ENCODE results near the gene CPNE9. TPM values are rescaled to one million over a fixed set of nuclear protein-coding genes. Genes with fewer than 3 reads are reported as not detected.
A peak's percentile ranks its signal among the peaks of the same experiment; 100 is the strongest.

CPNE9 gene
- total and polyA plus RNA-seq, 2 of the 13 experiments (the other 11 are each of a cell fraction or from before 2014, with no cell fraction given): 0.20 TPM; not detected in 1

DNA sequence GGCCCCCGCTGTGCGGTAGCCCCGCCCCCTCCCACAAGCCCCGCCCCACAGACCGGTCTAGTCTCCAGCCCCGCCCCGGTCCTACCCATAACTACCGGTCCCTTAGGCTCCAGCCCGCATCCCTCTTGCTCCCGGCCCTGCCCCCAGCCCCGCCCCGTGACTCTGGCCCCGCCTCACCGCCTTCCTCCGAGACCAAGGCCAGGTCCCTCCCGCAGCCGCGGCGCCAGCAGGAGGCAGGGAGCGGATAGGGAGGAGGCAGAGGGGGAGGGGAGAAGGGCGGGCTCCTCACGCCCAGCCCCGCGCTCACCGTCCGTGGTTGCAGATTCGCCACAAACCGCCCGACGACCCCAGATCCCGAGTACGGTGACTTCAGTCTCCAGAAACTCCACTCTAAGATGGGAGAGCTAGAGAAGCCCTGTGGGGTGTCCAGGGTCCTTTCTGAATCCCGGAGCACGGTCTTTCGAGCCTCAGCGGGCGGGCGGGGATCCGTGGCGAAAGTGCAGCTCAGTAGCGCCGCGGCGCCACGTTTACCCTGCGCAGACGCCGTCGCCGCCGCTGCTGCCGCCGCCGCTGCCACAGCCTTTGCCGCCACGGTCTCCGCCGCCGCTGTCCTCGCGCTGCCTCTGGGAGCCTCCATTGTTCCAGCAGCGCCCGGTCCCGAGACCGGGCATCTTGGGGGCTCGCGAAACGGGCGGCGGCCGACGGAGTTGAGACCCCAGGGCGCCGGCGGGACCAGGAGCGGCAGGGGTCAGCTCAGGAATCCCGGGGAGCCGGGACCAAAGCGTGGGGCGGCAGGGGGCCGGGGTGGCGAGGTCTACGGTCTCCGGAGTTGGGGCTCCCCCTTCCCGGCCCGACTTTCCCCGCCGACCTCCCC is 27.8 kb downstream of the CPNE9 start, which contains the start of gene BRPF1 (continued):
- TF ChIP-seq, protein P1, sequence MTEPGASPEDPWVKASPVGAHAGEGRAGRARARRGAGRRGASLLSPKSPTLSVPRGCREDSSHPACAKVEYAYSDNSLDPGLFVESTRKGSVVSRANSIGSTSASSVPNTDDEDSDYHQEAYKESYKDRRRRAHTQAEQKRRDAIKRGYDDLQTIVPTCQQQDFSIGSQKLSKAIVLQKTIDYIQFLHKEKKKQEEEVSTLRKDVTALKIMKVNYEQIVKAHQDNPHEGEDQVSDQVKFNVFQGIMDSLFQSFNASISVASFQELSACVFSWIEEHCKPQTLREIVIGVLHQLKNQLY (CRISPR knock-in tag; IDR thresholded peaks at IDR 0.05): no peak
- TF ChIP-seq SRF (IDR thresholded peaks at IDR 0.05; ENCODE audit: low read depth, low read length) (no peak), ZFY (CRISPR knock-in tag; IDR thresholded peaks at IDR 0.05) (peak; percentile 66), ZNF12 (CRISPR knock-in tag; IDR thresholded peaks at IDR 0.05) (no peak), ZNF354B (CRISPR knock-in tag; IDR thresholded peaks at IDR 0.05) (no peak), ZNF543 (CRISPR knock-in tag; IDR thresholded peaks at IDR 0.05) (no peak), RFX5 (IDR thresholded peaks at IDR 0.05; ENCODE audit: low read depth, low read length) (no peak), ZNF768 (CRISPR knock-in tag; IDR thresholded peaks at IDR 0.05) (no peak), BRD4 (CRISPR knock-in tag; IDR thresholded peaks at IDR 0.05) (peak; percentile 38; the same call in 1 of the 2 replicates), ZNF572 (CRISPR knock-in tag; IDR thresholded peaks at IDR 0.05) (0 out of 2 replicates have a peak, but pooled peaks have one; percentile 35), KDM1A (CRISPR knock-in tag; IDR thresholded peaks at IDR 0.05) (peak; percentile 31; the same call in 1 of the 2 replicates), MIER2 (CRISPR knock-in tag; IDR thresholded peaks at IDR 0.05) (no peak), POLR2AphosphoS5 (IDR thresholded peaks at IDR 0.05; ENCODE audit: low read depth, low read length) (peak; percentile 63), MTA3 (CRISPR knock-in tag; IDR thresholded peaks at IDR 0.05) (no peak), ATF7-NPFF (CRISPR knock-in tag; IDR thresholded peaks at IDR 0.05; ENCODE audit: low read depth) (peak; percentile 57; the same call in 1 of the 2 replicates), CAMTA2 (CRISPR knock-in tag; IDR thresholded peaks at IDR 0.05; ENCODE audit: borderline replicate concordance) (no peak), FOXA3 (CRISPR knock-in tag; IDR thresholded peaks at IDR 0.05) (no peak), SRY (CRISPR knock-in tag; IDR thresholded peaks at IDR 0.05) (0 out of 2 replicates have a peak, but pooled peaks have one; percentile 53), ZNF737 (CRISPR knock-in tag; IDR thresholded peaks at IDR 0.05; ENCODE audit: borderline replicate concordance) (no peak)
- TF ChIP-seq, protein P2, sequence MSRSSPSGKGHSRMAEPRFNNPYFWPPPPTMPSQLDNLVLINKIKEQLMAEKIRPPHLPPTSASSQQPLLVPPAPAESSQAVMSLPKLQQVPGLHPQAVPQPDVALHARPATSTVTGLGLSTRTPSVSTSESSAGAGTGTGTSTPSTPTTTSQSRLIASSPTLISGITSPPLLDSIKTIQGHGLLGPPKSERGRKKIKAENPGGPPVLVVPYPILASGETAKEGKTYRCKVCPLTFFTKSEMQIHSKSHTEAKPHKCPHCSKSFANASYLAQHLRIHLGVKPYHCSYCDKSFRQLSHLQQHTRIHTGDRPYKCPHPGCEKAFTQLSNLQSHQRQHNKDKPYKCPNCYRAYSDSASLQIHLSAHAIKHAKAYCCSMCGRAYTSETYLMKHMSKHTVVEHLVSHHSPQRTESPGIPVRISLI (CRISPR knock-in tag; IDR thresholded peaks at IDR 0.05; ENCODE audit: borderline replicate concordance): no peak
- TF ChIP-seq, protein P3, sequence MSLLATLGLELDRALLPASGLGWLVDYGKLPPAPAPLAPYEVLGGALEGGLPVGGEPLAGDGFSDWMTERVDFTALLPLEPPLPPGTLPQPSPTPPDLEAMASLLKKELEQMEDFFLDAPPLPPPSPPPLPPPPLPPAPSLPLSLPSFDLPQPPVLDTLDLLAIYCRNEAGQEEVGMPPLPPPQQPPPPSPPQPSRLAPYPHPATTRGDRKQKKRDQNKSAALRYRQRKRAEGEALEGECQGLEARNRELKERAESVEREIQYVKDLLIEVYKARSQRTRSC (CRISPR knock-in tag; IDR thresholded peaks at IDR 0.05; ENCODE audit: low read depth): no peak
- TF ChIP-seq, protein P4, sequence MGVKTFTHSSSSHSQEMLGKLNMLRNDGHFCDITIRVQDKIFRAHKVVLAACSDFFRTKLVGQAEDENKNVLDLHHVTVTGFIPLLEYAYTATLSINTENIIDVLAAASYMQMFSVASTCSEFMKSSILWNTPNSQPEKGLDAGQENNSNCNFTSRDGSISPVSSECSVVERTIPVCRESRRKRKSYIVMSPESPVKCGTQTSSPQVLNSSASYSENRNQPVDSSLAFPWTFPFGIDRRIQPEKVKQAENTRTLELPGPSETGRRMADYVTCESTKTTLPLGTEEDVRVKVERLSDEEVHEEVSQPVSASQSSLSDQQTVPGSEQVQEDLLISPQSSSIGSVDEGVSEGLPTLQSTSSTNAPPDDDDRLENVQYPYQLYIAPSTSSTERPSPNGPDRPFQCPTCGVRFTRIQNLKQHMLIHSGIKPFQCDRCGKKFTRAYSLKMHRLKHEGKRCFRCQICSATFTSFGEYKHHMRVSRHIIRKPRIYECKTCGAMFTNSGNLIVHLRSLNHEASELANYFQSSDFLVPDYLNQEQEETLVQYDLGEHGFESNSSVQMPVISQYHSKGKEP (CRISPR knock-in tag; IDR thresholded peaks at IDR 0.05): no peak
- TF ChIP-seq, protein P5, sequence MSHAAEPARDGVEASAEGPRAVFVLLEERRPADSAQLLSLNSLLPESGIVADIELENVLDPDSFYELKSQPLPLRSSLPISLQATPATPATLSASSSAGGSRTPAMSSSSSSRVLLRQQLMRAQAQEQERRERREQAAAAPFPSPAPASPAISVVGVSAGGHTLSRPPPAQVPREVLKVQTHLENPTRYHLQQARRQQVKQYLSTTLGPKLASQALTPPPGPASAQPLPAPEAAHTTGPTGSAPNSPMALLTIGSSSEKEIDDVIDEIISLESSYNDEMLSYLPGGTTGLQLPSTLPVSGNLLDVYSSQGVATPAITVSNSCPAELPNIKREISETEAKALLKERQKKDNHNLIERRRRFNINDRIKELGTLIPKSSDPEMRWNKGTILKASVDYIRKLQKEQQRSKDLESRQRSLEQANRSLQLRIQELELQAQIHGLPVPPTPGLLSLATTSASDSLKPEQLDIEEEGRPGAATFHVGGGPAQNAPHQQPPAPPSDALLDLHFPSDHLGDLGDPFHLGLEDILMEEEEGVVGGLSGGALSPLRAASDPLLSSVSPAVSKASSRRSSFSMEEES (CRISPR knock-in tag; IDR thresholded peaks at IDR 0.05): no peak
- TF ChIP-seq, protein P6, sequence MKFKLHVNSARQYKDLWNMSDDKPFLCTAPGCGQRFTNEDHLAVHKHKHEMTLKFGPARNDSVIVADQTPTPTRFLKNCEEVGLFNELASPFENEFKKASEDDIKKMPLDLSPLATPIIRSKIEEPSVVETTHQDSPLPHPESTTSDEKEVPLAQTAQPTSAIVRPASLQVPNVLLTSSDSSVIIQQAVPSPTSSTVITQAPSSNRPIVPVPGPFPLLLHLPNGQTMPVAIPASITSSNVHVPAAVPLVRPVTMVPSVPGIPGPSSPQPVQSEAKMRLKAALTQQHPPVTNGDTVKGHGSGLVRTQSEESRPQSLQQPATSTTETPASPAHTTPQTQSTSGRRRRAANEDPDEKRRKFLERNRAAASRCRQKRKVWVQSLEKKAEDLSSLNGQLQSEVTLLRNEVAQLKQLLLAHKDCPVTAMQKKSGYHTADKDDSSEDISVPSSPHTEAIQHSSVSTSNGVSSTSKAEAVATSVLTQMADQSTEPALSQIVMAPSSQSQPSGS (CRISPR knock-in tag; IDR thresholded peaks at IDR 0.05): 0 out of 2 replicates have a peak, but pooled peaks have one; percentile 9

All from HepG2 (cell line).